VCaP (cell line): ENCODE results near the gene MYBPC2.

Experiments
- H3K27ac ChIP-seq: fragments of 450-650 bp; 2 replicates; pipeline ENCODE4 v1.5.1; 2017
- TF ChIP-seq, protein P1 (sequence below): fragments of 450-650 bp; conservative IDR thresholded peaks from 2 replicates; pipeline ENCODE4 v1.5.1; 2017; ENCODE audit warnings: mild to moderate bottlenecking, moderate library complexity

MYBPC2 gene

DNA sequence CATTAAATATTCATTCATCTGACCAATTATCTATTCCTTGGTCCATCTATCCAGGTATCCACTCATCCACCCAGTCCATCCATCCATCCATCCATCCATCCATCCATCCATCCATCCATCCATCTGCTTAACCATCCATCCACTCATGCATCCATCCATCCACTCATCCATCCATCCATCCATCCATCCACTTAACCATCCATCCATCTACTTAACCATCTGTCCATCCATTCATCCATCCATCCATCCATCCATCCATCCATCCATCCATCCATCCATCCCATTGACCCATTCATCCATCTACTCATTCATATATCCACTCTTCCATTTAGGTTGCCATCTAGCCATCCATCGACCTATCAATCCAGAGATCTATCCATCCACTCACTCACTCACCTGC is 11.4 kb downstream of the MYBPC2 start:
- TF ChIP-seq, protein P1, sequence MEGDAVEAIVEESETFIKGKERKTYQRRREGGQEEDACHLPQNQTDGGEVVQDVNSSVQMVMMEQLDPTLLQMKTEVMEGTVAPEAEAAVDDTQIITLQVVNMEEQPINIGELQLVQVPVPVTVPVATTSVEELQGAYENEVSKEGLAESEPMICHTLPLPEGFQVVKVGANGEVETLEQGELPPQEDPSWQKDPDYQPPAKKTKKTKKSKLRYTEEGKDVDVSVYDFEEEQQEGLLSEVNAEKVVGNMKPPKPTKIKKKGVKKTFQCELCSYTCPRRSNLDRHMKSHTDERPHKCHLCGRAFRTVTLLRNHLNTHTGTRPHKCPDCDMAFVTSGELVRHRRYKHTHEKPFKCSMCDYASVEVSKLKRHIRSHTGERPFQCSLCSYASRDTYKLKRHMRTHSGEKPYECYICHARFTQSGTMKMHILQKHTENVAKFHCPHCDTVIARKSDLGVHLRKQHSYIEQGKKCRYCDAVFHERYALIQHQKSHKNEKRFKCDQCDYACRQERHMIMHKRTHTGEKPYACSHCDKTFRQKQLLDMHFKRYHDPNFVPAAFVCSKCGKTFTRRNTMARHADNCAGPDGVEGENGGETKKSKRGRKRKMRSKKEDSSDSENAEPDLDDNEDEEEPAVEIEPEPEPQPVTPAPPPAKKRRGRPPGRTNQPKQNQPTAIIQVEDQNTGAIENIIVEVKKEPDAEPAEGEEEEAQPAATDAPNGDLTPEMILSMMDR = no peak
- no peak overlapping the region for H3K27ac ChIP-seq

DNA sequence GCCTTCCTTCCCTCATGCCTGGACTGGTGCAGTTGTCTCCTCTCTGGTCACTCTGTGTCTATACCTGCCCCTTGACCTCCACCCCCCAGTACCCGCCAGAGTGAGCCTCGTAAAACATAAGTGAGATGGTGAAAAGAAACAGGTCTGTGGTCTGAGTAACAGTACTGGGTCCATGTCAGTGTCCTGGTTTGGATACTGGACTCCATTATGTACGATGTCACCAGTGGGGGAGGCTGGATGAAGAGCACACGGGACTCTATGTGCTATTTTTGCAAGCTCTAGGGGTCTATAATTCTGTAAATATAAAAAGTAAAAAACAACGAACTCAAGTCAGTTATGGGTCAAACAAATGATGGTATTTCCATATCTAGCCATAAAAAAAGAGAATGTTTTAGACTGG is 14.4 kb downstream of the MYBPC2 start:
- TF ChIP-seq, protein P1 = no peak
- no peak overlapping the region for H3K27ac ChIP-seq

GRCh38 chr19:50447750-50448149 is 15.1 kb downstream of the MYBPC2 start:
- TF ChIP-seq, protein P1 = no peak
- H3K27ac ChIP-seq = no peak overlapping the region

DNA sequence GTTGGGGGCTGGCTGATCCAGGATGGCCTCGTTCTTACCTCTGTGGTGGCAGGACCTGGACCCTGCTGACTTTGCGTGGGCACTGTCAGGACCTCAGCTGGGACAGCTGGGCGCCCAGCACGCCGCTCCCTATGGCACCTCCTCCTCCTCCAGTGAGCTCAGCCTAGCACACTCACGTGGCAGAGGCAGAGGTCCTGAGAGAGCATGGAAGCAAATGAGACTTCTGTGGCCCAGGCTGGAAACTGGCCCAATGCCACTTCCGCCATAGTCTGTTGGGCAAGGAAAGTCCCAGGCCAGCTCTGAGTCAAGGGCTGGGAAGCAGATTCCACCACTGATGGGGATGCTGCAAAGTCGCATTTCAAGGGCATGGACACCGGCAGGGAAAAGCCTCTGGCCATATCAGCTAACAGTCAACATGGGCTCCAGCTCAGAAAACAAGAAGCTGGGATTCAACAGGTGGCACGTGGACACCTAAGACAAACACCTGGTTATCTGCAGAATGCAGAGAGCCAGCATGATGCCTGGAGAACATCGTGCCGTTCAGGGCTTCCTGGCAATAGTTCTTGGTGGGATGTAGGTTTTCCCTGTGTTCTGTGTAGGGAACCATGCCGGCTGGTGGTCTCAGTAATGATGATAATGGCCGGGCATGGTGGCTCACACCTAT is 16.7 kb downstream of the MYBPC2 start:
- TF ChIP-seq, protein P1 = no peak
- no peak overlapping the region for H3K27ac ChIP-seq

DNA sequence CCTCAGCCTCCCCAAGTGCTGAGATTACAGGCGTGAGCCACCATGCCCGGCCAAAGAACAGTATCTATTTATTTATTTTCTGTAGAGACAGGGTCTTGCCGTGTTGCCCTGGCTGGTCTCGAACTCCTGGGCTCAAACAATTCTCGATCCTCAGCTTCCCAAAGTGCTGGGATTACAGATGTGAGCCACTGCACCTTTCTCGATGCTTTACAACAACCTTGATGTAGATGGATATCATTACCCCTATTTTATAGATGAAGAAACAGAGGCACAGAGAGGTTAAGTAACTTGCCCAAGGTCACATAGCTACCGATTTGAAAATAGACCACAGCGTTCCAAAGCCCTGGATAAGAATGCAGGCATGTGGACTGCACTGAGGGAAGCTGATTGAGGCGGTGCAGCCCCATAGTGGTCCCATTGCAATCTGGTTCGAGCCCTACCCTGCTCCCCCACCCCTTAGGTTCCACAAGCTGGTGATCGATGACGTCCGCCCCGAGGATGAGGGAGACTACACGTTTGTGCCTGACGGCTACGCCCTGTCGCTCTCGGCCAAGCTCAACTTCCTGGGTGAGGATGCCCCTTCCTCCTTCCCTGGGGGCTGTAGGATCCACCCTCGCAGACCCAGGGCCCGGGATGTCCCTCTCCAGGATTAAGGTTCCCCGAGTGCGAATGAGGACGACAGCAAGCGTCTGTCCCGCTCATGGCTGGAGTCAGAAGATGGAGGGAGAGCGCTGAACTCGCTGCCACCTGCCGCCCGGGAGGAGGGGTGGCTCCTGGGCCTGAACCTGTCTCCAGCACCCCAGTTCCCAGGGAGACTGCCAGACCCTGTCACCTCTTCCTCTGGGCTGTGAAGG is 17.9 kb downstream of the MYBPC2 start:
- TF ChIP-seq, protein P1 = no peak
- H3K27ac ChIP-seq = no peak overlapping the region

GRCh38 chr19:50451223-50451534 is 18.5 kb downstream of the MYBPC2 start:
- no peak overlapping the region for H3K27ac ChIP-seq
- TF ChIP-seq, protein P1 = no peak

DNA sequence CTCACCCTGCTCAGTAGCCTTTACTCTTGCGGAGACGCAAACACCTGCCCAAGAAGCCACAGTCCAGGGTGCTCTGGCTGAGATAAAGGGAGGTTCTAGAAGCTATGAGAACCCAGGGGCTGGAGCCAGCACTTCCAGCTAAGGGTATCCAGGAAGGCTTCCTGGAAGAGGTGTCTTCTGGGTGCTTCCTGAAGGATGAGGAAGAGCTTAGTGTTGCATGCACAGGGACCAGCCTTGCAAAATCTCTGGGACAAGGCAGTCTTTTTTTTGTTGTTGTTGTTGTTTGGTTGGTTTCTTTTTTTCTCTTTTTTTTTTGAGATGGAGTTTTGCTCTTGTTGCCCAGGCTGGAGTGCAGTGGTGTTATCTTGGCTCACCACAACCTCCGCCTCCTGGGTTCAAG is 20.6 kb downstream of the MYBPC2 start:
- H3K27ac ChIP-seq = no peak overlapping the region
- TF ChIP-seq, protein P1 = no peak
